RWPE2 (cell line): ENCODE measurements around the gene HSP90AB1.

Source experiments
- ATAC-seq: fragments of 200-7000 bp; cut with Tn5 transposase; 3 replicates; pipeline ENCODE4 v1.9.1; 2021; ENCODE audit warnings: low read depth
- DNase-seq: peaks from one replicate; pipeline ENCODE4 v3.0.0-alpha.2; 2020; ENCODE audit warnings: low spot score
- H3K27ac ChIP-seq: fragments of 450-650 bp; 2 replicates; pipeline ENCODE4 v1.5.1; 2017; ENCODE audit warnings: mild to moderate bottlenecking; ENCODE audit not compliant: poor library complexity, severe bottlenecking
- H3K27me3 ChIP-seq: fragments of 250-450 bp; sonication (Bioruptor Pico); 2 replicates; pipeline ENCODE4 v1.5.1; 2021; ENCODE audit warnings: mild to moderate bottlenecking, moderate library complexity; ENCODE audit not compliant: insufficient read depth, poor library complexity, severe bottlenecking
- H3K36me3 ChIP-seq: fragments of 250-450 bp; sonication (Bioruptor Pico); 2 replicates; pipeline ENCODE4 v1.5.1; 2020; ENCODE audit warnings: low read depth, mild to moderate bottlenecking, moderate library complexity
- H3K4me1 ChIP-seq: fragments of 250-450 bp; sonication (Bioruptor Pico); 2 replicates; pipeline ENCODE4 v1.5.1; 2021; ENCODE audit warnings: mild to moderate bottlenecking, moderate library complexity; ENCODE audit not compliant: insufficient read depth, poor library complexity, severe bottlenecking
- H3K4me3 ChIP-seq: fragments of 250-450 bp; sonication (Bioruptor Pico); 2 replicates; pipeline ENCODE4 v1.5.1; 2021; ENCODE audit warnings: mild to moderate bottlenecking, moderate library complexity; ENCODE audit not compliant: severe bottlenecking
- H3K9me3 ChIP-seq: fragments of 250-450 bp; sonication (Bioruptor Pico); 2 replicates; pipeline ENCODE4 v1.5.1; 2021; ENCODE audit warnings: mild to moderate bottlenecking, moderate library complexity; ENCODE audit not compliant: severe bottlenecking
- TF ChIP-seq, protein P1 (sequence below): fragments of 450-650 bp; IDR thresholded peaks from one replicate; pipeline ENCODE4 v1.5.1; 2017; ENCODE audit warnings: mild to moderate bottlenecking, moderate library complexity; ENCODE audit not compliant: poor library complexity, severe bottlenecking

HSP90AB1 gene

DNA sequence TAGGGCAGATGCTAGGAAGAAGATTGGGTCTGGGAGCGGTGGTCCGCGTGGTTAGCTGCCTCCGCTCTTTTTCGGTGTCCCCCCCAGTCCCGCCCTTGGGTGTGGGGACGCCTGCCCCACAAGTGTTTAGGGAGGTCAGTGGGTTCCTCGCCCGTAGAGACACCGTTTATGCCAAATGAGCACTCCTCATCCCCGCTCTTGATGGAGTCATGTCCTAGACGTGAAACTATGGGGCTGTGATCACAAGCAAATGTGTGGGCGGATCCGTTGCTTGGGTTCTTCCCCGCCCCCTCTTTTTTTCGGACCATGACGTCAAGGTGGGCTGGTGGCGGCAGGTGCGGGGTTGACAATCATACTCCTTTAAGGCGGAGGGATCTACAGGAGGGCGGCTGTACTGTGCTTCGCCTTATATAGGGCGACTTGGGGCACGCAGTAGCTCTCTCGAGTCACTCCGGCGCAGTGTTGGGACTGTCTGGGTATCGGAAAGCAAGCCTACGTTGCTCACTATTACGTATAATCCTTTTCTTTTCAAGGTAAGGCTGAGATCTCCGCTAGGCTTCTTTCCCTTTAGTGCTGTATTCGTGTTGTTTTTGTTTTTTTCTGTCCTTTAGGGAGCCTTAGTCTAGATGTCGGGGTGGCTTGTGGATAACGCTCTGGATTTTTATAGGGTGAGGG is at the start of gene HSP90AB1:
Gene HSP90AB1 (plus strand): TSS at position 439 of the 675 bp plus-strand sequence. CDS start 1,529 bp downstream, outside the sequence.
- H3K27me3 ChIP-seq = no peaks in the 10 kb centered on the region
- H3K4me1 ChIP-seq = peaks cover 9% of the 10 kb centered on the region
- peak within 1 kb of the TSS; percentile 93 for H3K4me3 ChIP-seq
- H3K9me3 ChIP-seq = no peaks in the 10 kb centered on the region
- peaks cover 48% of the 10 kb centered on the region for H3K36me3 ChIP-seq
- peak; percentile 69 for ATAC-seq
- TF ChIP-seq, protein P1, sequence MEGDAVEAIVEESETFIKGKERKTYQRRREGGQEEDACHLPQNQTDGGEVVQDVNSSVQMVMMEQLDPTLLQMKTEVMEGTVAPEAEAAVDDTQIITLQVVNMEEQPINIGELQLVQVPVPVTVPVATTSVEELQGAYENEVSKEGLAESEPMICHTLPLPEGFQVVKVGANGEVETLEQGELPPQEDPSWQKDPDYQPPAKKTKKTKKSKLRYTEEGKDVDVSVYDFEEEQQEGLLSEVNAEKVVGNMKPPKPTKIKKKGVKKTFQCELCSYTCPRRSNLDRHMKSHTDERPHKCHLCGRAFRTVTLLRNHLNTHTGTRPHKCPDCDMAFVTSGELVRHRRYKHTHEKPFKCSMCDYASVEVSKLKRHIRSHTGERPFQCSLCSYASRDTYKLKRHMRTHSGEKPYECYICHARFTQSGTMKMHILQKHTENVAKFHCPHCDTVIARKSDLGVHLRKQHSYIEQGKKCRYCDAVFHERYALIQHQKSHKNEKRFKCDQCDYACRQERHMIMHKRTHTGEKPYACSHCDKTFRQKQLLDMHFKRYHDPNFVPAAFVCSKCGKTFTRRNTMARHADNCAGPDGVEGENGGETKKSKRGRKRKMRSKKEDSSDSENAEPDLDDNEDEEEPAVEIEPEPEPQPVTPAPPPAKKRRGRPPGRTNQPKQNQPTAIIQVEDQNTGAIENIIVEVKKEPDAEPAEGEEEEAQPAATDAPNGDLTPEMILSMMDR = no peak
- peak within 1 kb of the TSS; percentile 89 for H3K27ac ChIP-seq
- peak; percentile 94 for DNase-seq

DNA sequence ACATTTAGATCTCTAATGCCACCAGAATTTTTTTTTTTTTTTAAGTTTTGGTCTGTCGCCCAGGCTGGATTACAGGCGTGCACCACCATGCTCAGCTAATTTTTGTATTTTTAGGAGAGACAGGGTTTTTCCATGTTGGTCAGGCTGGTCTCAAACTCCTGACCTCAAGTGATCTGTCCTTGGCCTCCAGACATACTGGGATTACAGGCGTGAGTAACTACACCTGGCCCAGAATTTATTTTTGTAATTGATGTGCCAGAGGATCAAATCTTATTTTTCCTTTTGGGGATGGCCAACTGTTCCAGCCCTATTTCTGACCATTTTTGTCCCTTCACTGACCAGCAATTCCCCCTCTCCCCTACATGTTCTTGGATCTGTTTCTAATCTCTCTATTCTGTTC is 48.2 kb upstream of the HSP90AB1 start:
- no peak overlapping the region for H3K4me3 ChIP-seq
- ATAC-seq (no peak), DNase-seq (no peak)
- H3K4me1 ChIP-seq = peaks cover 20% of the 10 kb centered on the region
- no peaks in the 10 kb centered on the region for H3K36me3 ChIP-seq
- TF ChIP-seq, protein P1 = no peak
- H3K27ac ChIP-seq = no peak overlapping the region
- H3K27me3 ChIP-seq = no peaks in the 10 kb centered on the region
- no peaks in the 10 kb centered on the region for H3K9me3 ChIP-seq

DNA sequence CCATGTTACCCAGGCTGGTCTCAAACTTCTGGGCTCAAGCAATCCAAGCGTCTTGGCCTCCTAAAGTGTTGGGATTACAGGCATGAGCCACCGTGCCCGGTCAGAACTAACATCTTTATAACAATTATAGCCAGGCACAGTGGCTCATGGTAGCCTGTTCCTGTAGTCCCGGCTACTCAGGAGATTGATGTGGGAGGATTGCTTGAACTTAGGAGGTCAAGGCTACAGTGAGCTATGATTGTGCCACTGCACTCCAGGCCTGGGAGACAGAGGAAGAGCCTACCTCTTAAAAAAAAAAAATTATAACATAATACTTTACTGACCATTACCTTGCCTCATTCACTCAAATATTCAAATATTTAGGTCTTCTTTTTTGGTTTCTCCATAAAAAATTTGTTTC is 47.0 kb upstream of the HSP90AB1 start:
- TF ChIP-seq, protein P1 = no peak
- ATAC-seq (no peak), DNase-seq (no peak)
- Histone ChIP-seq H3K36me3 (no peaks in the 10 kb centered on the region), H3K4me3 (no peak overlapping the region), H3K27me3 (no peaks in the 10 kb centered on the region), H3K27ac (no peak overlapping the region), H3K9me3 (no peaks in the 10 kb centered on the region), H3K4me1 (peaks cover 20% of the 10 kb centered on the region)

DNA sequence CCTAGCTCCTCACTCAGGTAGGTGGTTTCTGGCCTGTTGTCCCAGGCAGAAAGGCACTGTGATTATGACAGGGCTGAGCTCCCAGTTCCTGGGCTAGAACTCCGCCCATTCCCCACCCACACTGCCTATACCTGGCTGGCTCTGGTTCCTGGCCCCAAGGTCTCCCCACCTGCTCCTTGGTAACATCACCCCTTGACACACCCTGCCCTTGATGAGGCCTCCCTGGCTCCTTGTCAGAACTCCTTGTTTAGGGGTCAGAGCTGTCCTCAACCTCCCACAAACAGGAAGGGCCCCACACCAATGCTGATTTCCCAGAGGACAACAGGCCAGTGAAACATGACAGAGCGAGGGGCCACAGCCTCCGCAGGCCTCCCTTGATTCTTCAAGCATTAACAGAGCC is 45.7 kb upstream of the HSP90AB1 start:
- DNase-seq = no peak

More for the DNA sequence above, 45.7 kb upstream of the HSP90AB1 start:
- no peaks in the 10 kb centered on the region for H3K36me3 ChIP-seq
- peak; percentile 63; the same call in 2 of the 3 replicates for ATAC-seq
- no peaks in the 10 kb centered on the region for H3K9me3 ChIP-seq
- peak overlapping the region; percentile 29 for H3K27ac ChIP-seq
- H3K4me1 ChIP-seq = peaks cover 20% of the 10 kb centered on the region
- H3K4me3 ChIP-seq = no peak overlapping the region
- TF ChIP-seq, protein P1 = no peak
- H3K27me3 ChIP-seq = no peaks in the 10 kb centered on the region
